Measurements from ENCODE around the gene SYNE1.
"Not testable (repeated sequence)": the region's sequence is repeated elsewhere in the genome, so short reads cannot be mapped to it uniquely, and the experiment has no call there.

Gene SYNE1

DNA sequence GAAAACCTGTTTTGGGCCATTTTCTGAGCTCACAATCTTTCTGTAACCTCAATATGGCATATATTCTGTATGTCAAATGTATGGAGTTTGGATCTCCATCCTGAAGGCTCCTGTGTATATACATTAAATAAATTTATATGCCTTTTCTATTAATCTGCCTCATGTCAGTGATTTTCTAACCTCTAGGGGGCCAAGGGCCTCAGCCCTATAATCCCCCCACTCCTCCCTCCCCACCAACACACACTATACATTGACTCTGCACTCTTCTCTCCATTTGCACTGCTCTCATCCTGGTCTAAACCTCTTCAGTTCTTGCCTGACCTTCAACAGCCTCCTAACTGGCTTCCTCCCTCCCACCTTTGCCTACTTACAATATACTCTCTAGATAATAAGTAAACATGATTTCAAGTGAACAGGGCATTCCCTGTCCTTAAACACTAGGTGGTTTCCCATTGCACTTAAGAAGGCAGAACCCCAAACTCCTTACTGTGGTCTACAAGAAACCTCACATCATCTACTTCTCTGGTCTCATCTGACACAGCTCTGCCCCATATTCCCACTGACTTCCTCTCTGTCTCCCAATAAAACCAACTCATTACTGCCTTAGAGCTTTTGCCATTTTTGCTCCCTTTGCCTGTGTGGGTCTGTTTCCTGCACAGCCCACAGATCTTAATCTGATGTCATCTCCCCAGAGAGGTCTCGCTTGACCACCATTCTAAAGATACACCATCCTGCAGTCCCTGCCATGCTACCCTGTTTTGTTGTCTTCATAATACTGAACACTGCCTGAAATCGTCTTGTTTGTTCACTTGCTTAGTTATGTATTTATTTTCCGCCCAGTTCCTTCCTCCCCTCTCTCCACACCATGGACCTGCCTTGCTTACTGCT lies 213.7 kb downstream of the SYNE1 start:
- DNase-seq (ENCODE audit: low spot score), result no peak

DNA sequence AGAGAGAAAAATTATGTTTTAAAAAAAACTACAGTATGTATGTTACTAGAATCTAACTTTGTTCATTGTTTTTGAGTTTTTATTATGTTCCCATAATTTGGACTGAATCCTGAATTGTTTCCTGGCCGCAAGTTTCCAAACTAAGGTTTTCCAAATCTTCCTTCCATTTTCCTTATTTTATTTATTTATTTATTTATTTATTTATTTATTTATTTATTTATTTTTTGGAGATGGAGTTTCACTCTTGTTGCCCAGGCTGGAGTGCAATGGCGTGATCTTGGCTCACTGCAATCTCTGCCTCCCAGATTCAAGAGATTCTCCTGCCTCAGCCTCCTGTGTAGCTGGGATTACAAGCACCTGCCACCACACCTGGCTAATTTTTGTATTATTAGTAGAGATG lies 215.7 kb downstream of the SYNE1 start:
- not testable (repeated sequence) for DNase-seq (ENCODE audit: low spot score)

DNA sequence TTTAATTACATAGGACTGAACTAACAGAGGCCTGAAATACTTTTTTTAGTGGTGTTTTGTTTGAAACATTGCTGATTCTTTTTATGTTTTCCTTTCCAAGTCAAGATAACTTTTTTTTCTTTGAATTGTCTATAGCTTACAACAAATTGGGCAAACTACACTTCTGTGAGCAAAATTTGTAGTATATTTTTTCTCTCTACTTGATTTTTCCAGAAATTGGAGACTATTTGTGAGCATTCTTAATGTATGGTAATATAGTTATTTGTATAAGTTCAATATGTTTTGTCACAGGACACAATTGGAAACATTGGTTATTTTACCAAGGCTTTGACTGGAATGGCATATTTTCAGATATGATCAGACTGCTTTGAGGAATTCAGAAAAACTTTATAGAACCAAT lies 216.5 kb downstream of the SYNE1 start:
- no peak for DNase-seq (ENCODE audit: low spot score)

DNA sequence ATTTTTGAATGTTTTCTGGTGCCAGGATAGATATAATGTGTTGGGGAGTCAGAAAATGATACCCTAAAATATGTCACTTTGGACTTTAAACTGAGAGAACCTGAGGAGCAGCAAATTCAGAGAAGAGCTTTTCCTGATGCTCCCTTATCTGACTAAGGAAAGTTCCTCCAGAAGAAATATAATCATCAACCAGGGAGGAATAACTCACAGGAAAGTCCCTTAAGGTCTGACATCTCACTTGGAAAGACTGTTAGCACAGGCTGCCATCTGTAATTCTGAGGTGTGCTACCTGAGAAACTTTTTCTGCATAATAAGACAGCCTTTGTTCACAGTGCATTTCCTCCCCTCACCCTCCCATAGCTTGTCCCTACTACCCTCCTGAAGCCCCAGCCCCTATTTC lies 218.6 kb downstream of the SYNE1 start:
- no peak for DNase-seq (ENCODE audit: low spot score)

DNA sequence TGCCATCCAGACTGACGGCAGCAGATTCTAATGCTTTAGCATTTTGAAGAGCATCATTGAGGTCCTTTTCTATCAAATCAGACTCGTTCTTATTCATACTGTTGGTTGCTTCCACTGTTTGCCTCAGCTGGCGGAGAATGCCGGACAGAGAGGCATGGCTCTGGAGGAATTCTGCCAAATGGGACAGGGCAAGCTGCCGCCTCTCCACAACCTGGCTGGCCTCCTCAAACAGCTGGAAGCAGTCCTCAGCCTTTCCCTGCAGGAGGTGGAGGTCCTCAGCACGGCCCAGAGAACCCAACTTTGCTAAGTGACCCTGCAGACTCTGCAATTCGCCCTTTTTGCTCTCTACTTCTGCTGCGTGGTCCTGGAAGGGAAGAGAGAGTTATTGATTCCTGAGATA lies 220.5 kb downstream of the SYNE1 start:
- DNase-seq (ENCODE audit: low spot score), result no peak

DNA sequence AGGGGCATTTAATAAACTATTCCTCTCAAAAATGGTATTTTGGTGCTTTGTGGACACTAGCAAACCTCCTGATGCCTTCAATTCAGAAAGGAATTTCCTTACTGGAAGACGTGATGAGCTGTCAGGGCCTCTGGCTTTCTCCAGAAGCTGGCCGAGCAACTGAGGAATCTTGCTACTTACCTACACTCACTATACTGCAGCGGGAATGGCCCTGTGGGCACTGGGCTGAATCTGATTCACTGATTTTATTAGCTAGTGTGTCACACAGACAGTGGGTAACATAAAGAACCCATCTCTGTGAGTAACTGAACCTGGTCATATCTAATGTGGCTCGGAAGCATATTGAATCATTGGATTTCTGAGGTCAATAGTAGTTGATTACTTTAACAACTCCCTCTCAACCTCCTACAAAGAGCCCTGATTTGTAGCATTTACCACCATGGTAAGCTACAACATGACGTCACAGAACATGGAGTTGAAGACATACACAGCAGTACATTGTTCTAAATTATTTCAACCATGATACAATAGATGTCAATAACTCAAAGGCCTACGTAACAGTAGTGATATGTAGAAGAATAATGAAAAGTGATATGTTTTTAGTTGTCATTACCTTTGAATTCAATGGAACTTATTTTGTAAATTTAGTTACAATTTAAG lies 232.1 kb downstream of the SYNE1 start:
- no peak for DNase-seq (ENCODE audit: low spot score)

DNA sequence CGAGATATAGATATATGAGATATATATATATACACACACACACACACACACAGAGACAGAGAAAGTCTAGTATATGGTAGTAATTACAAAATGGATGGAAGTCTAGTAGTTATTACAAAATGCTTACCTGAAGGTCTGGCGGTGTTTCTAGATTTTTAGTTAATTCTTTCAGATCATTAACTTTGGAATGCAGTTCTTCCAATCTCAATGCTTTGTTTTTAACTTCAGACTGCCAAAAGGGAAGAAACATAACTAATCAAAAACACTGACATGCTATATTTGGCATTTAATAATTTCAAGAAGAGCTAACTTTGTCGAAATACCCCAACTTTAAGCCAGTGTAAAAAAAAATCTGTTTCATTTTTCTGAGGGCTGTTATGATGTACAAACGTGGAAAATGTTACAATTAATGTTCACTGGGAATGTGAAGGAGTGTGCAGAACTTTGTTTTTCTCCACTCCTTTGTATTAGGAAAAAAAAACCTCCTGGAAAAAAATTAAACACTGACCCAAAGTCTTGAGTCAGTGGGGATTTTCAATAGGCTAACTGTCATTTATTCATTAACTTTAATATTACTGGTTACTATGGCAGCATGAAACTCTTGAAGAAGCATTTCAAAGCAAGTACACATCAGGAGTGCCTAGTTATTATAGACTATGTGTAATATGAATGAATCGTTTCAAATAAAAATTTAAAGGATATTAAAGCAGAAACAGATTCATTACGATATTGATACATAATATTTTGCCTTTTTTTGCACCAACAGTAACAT lies 232.9 kb downstream of the SYNE1 start:
- DNase-seq (ENCODE audit: low spot score), result no peak

DNA sequence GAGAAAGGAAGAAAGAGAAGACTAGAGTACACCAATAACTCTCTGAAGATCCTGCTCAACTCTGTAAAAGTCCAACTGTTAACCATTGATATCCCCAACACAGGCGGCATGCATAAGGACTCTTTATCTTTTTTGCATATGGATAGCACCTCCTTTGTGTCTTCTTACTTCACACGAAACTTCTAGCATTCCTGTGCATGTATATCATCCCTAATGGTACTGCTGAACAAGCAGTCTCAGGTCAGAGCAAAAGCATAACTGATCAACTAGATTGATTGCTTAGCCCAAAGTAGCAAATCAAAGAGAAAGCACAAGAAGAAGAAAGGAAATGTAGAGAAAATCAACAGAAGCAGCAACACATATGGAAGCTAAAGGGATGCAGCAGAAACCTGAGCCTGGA lies 234.4 kb downstream of the SYNE1 start:
- no peak for DNase-seq (ENCODE audit: low spot score)

DNA sequence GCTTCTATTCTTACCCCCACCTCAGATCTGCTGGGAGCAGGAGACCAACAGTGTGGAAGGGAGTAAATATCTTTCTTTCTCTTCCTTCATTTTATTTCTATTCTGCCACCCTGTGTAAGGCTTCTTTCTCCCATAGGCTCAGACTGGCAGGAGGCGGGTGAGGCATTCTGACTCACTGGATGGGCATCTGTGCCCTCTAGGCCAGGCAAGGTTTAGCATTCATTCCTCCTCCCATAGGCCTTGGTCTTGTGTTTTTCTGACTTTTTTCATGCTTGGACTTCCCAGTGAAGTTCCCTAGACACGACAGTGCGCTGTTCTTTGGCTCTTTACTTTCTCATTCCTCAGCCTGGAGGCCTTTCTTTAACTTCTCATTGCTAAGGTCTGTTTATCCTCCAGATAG lies 235.2 kb downstream of the SYNE1 start:
- DNase-seq (ENCODE audit: low spot score), result no peak

DNA sequence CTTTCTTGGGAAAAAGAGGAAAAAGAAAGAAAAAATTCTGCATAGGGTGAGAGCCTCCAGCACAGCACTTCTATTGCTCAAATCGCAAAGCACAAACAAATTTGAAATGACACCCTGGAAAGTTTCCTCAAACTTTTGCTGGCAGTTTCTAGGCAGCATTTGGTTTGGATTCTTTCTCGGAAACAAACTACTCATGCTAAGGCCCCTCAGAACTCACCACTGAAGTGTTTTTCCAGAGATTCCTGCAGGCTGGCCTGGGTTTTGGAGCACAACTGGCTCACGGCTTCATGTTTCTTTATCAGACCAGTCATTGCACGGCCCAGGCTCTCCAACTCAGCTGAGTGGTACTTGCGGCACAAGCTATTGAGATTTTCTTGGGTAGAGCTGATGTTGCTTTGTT lies 237.8 kb downstream of the SYNE1 start:
- DNase-seq (ENCODE audit: low spot score), result no peak

DNA sequence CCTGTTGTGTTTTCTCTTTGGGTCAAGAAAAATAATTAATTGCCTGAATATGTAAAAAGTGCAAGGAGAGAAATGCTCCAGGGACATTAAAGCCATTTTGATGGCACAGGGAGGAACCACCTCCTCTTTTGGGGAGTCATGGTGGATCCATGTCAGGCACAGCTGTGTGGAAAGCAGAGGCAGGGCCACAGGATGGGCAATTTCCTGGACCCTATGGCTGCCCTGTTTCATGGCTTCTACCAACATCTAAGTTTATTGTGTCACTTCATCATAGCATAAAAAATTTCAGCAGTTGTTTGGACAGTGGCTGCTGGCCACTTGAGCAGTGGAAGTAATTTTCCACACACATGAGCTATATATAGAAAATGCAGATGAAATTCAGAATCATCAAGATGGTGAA lies 238.2 kb downstream of the SYNE1 start:
- DNase-seq (ENCODE audit: low spot score), result no peak

DNA sequence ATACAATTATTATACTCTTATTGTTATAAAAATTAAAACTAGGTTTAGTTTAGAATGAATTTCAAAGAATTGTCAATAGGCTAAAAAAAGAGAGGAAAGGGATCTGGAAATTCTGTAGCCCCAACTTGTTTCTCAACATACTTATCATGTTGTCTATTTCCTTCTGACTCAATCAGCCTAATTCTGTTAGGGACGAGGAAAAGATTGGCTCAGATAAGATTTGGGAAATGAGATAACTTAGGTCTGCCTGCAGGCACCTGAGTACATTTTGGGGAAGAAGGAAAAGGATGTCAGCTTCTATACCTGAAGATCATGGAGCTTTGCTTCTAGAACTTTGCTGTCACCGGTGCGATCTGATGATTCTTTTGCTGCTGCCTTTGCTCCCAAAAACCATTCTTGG lies 238.8 kb downstream of the SYNE1 start:
- no peak for DNase-seq (ENCODE audit: low spot score)

DNA sequence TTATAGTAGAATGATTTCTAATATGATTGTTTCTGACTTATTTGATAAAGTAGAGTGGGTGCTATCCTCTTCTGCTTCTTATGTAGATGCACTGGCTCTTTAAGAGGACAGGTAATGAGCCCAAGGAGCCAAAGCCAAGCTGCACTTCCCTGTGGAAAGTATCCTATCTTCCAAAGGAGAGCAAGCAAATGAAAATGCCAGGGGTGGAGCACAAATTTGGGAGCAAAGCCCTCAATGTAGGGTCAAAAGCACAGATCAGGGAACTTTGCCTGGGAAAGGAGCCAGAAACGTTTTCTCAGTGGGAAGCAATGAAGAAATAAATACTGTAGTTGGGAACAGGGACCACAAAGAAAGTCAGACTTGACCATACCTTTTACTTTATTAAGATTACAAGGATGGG lies 242.9 kb downstream of the SYNE1 start:
- DNase-seq (ENCODE audit: low spot score), result no peak

DNA sequence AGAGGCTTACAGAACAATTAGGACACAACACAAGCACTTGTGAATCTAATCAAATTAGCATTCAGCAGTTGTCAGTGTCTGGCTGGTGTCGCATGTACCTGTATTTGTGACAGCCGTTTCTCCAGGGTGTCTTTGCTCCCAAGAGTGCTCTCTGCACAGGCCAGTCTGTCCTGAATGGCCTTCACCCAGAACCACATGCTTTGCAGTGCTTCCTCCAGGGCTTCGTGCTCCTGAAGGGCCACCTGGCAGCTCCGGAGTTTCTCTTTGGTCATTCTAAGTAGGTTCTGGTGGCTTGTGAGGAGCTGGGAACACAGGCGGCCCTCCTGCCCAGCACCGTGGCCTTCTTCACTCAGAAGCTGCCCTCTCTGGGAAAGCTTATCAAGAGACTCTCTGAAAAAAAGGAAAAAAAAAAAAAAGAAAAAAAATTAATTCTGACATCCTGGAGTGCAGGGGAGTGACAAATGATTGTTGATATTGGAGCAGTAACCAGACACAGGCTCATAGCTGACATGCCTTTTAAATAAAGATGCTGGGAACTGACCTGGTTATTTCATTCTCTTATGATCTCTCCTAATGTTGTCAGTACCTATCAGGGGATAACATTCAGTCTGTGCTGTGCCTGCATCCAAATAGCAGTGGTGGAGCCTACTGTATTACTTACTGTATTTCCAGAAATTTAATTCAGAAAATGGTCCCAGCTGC lies 245.8 kb downstream of the SYNE1 start:
- DNase-seq (ENCODE audit: low spot score), result no peak

DNA sequence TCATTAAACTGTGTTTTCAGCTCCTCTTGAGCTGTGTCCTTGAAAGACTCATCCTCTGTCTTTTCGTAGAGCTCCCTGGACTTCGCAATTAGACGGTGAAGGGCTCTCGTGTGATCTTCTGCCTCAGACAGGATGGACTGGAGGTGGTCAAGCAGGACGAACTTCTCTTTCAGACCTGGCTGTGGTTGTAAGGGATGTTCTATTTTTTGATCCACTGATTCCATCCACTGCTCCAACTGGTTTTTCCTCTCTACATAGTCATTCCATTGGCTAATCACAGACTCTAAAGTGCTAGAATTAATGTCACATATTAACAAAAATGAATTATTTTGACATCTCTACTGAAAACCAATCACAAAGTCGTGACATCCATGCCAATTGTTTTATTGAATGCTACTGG lies 250.1 kb downstream of the SYNE1 start:
- no peak for DNase-seq (ENCODE audit: low spot score)

DNA sequence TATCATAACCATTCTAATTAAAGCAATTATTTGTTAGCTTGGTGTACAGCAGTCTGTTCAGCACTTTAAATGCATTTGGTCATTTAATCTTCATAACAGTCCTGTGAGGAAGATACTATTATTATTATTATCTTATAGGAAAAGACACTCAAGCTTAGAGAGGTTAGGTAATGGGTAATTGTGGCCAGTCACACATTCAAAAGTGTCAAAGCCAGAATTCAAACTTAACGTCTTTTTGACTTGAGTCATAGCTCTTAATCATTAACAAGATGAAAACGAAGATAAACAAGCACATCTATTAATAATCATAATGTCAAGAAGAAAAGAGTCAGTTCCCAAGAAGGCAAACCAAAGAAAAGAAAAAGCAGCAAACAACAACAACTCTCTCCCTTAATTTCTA lies 251.0 kb downstream of the SYNE1 start:
- no peak for DNase-seq (ENCODE audit: low spot score)

DNA sequence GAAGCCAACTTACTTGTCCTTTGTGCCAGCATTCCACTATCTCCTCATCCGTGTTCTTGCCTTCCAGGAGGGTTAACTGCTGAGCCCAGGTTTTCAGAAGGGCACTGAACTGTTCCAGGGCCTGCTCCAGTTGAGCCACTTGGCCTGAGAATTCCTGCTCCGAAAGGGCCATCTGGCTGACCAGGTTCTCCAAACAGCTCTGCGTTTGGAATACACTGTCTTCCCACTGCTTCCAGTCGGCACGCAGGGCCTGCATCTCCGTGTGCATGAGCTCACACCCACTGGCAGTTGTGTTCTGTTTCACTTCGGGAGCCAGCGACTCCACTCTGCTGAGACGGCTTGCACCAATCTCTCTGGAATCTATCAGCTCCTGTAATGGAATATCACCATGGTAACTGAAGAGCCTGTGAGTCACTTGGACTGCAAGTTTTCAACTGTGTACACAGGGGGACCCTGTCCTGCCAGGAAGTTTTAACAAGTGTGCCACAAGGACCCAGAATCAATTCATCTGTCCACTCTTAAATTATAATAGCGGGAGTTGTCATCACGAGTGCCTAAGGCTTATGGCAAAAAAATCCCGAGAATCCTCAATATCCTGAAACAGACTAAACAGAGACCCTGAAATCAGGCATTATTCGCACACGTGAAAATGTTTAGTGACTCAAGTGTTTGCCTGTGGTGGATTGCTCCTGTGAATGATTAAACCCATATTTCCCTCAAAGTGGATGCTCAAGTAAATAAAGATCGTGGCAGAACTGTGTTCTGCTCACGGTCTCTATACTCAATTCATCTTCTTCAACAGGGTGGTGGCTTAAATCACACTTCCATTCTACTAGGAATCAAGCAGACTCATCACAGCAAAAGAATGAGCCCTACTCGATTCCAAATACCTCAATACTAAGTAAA lies 255.9 kb downstream of the SYNE1 start:
- DNase-seq (ENCODE audit: low spot score), result no peak

DNA sequence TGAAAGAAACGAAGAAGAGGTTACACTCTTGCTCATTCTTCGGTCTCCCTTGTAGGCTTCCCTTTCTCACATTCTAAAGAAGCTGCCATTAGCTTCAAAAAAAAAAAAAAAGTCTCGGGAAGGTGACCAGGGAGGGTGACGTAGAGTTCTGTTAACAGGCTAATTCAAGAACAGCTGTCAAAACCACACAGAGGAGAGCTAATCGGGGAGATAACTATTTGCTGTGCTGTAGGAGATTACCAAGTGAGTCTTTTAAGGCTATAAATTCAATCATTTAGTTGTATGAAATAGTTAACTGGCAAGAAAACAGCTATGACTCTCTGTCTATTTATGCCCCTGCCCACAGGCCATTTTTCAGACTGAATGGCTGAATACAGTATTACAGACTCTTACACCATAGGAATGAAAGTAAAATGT lies 256.8 kb downstream of the SYNE1 start:
- DNase-seq (ENCODE audit: low spot score), result no peak

DNA sequence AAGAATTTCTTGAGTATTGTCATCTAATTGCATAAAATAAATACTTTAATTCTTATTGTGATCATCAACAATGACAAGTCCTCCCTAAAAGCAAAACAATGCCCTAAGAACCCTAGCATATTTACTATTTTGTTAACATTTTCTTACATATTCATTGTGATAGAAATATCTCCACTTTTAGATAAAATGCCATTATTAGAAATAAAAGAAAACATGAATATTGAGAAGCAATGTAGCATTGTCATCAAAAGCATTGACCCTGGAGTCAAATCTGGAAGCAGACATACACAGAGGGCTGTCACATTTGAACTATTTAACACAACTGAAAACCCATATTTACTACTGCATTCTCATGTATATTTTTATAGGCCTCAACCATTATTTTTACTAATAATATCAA lies 257.7 kb downstream of the SYNE1 start:
- DNase-seq (ENCODE audit: low spot score), result no peak

DNA sequence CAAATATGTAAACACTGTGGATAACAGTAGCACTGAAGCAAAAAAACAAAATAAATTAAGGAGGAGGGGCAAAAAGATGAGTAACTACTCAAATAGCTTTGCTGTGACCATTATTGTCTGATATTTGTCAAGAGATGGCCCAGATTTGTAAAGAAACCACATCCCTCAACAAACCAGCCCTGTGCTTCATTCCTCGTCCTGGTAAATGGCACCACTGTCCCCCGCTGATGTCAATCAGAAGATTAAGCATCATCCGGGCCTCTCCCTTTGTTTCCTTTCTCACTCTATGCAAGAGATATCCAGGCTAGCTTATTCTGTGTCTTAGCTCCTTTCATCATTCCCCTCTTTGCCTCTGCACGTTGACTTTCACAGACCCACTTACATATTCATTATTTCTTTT lies 259.0 kb downstream of the SYNE1 start:
- DNase-seq (ENCODE audit: low spot score), result no peak

DNA sequence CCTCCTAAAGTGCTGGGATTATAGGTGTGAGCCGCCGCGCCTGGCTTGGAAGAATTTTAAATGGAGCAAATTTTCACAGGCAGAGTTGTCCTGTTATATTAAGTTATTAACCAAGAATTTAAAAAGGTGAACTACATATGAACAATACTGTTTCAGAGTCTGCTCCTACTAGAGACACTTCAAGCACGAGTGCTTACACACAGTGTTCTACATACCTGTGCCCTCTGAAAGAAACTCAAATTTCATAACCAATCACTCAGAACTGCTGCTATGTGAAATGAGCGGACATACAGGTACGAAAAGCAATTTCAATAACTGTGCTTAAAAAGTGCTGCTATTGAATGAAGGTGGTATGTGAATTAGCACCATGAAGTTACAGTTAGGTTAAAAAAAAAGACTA lies 262.0 kb downstream of the SYNE1 start:
- DNase-seq (ENCODE audit: low spot score), result no peak

Measured in D341Med (cell line).